ENCODE measurements around the gene NOL3.

Gene NOL3

DNA sequence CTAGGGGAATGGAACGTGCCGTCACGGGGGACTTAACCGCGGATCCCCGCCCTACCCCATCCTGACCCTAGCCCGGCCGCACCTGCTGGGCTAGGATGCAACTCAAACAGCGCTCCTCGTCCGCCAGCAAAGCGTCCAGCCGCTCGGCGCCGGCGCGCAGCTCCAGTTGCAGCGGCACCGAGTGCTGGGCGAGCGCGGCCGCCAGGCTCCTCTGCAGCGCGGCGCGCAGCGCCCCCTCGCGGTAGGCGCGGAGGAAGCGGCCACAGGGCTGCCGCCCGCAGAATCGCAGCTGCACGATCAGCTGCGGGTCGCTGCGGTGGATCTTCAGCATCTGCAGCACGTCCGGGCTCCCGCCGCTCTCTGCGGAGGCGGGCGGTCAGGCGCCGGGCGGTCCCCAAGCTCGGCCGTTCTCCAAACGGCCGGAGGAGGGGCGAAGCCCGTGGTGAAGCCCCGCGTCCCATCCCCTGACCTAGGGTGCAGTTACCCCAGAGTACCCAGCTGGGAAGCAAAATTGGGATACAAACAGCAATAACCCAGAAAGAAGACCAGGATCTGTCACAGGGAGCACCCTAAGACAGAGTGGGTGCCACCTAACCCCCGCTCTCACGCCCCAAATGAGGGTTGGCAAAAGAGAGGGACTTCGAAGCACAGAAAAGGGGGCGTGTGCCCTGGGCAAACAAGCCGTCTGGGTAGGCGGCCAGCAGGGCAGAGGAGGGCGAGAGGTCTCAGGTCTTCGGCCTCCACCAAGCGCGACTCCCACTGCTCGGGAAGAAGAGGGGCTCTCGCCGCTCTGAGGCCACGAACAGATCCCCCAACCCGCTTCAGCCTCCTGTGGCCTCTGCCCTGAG lies 14.8 kb upstream of the NOL3 start:
- peak; percentile 55 to 84 for DNase-seq

- DNase-seq: no peak
Observed at GRCh38 chr16:67156143-67156844, 14.0 kb upstream of the NOL3 start.

DNA sequence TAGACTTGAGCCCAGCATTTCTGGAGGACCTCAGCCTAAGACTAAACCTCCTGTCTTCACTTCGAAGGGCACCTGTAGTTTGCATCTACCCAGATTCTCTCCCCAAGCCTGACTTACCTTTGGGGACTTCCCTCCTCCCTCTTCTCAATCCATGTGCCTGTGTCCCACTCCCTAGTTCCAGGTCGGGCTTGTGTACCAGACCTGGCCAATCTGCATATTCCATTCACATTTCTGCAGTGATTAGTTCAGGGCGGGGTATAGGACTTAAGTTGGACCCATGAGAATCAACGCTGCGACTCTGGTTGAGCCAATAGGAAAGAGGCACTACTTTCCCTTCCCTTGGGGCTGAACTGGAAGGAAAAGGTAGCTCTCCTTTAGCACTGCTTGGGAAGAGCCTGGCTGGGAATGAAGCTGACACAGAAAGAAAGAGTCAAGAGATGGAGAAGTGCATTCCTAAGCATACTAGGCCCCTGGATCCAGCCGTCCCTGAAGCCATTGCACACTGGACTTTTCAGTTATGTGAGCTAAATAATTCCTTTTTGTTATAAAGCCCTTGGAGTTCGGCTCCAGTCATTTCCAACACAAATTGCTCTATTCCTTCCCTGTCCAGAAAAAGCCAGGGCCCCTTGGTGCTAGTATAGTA lies 13.1 kb upstream of the NOL3 start:
- no peak for DNase-seq

- DNase-seq: peak; percentile 82 to 91
Observed at GRCh38 chr16:67157892-67158635, 12.3 kb upstream of the NOL3 start.

- DNase-seq: peak; percentile 11 to 42
Observed at GRCh38 chr16:67158637-67159600, 11.4 kb upstream of the NOL3 start.

- DNase-seq: no peak
Observed at GRCh38 chr16:67161595-67162058, 8.7 kb upstream of the NOL3 start.

DNA sequence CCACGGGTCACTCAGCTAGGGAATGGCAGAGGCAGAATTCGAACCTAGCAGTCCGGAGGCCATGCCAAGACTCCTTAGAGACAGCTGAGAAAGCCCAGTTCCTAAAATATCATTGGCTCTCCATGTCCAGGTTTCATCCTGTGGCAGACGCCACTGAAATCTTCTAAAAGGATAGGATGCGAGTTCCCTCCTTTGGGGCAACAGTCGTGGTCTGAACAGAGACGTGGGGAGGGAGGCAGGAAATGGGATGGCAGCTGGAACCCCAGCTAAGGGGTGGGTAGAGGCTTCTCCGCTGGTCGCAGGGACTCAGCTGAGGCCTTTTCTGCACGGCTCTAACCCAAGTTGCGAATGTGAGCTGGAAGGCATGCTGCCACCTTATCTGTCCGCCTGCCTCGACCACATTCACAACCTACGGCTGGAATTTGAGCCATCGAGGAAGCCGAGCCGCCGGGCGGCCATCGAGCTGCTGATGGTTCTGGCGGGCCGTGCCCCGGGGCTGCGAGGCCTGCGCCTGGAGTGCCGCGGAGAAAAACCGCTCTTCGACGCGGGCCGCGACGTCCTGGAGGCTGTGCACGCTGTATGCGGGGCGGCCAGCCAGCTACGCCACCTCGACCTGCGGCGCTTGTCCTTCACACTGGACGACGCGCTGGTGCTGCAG lies 7.7 kb upstream of the NOL3 start:
- DNase-seq: no peak

DNA sequence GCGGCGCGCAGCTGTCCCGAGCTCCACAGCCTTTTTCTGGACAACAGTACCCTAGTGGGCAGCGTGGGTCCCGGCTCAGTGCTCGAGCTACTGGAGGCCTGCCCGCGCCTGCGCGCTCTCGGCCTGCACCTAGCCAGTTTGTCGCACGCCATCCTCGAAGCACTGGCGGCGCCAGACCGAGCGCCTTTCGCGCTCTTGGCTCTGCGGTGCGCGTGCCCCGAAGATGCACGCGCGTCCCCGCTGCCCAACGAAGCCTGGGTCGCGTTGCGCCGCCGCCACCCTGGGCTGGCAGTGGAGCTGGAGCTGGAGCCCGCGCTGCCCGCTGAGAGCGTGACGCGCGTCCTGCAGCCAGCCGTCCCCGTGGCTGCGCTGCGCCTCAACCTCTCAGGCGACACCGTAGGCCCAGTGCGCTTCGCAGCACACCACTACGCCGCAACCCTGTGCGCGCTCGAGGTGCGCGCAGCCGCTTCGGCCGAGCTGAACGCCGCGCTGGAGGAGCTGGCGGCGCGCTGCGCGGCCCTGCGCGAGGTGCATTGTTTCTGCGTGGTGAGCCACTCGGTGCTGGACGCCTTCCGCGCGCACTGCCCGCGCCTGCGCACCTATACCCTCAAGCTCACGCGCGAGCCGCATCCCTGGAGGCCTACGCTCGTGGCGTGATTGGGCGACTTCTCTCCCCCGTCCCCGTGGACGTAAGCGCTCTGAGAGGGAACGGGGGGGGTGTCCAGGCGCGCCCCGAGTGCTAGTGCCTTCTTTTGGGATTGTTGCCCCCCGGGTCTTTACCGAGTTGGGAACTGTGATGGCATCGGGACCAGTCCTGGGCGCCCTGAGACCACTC lies 7.0 kb upstream of the NOL3 start:
- peak; percentile 91 to 95 for DNase-seq

- DNase-seq: peak in 1 of 2 experiments; percentile 73
Observed at GRCh38 chr16:67163999-67164558, 6.3 kb upstream of the NOL3 start.

- DNase-seq: no peak
Observed at GRCh38 chr16:67164599-67165061, 5.7 kb upstream of the NOL3 start, which contains the start of gene HSF4. Gene HSF4, plus strand, starts transcription at chr16:67164745. Its CDS starts 67 bp downstream, at chr16:67164812.

- DNase-seq: no peak
Observed at GRCh38 chr16:67165121-67166078, 4.9 kb upstream of the NOL3 start.

- DNase-seq: no peak
Observed at GRCh38 chr16:67166110-67166547, 4.2 kb upstream of the NOL3 start.

- no peak for DNase-seq
Observed at GRCh38 chr16:67166598-67167168, 3.7 kb upstream of the NOL3 start.

- no peak for DNase-seq
Observed at GRCh38 chr16:67167588-67167987, 2.8 kb upstream of the NOL3 start.

DNA sequence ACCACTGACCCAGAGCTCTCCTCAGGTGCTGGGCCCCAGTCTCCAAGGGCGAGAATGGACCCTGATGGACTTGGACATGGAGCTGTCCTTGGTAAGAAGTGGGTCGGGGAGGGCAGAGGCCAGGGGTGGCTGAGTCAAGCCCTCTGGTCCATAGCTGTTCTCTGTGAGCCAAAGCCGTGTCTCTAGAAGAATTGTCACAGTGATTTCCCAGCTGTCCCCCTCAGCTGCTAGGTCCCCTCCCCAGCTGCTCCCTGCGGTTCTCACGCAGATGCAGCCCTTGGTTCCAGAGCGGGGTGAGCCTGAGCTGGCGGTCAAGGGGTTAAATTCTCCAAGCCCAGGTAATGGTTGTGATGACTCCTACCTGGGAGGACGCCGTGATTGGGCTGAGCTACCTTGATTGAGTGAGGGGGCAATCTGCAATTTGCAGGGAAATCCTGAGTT lies 1.3 kb upstream of the NOL3 start:
- DNase-seq: no peak

GRCh38 chr16:67169642-67170167 lies 633 bp upstream of the NOL3 start:
- DNase-seq: peak; percentile 48 to 80

- no peak for DNase-seq
Observed at GRCh38 chr16:67170949-67171649, 761 bp downstream of the NOL3 start.
